ENCODE measurements around the gene TMEM40.
"Not testable (repeated sequence)": the region's sequence is repeated elsewhere in the genome, so short reads cannot be mapped to it uniquely, and the experiment has no call there.

The TMEM40 gene

DNA sequence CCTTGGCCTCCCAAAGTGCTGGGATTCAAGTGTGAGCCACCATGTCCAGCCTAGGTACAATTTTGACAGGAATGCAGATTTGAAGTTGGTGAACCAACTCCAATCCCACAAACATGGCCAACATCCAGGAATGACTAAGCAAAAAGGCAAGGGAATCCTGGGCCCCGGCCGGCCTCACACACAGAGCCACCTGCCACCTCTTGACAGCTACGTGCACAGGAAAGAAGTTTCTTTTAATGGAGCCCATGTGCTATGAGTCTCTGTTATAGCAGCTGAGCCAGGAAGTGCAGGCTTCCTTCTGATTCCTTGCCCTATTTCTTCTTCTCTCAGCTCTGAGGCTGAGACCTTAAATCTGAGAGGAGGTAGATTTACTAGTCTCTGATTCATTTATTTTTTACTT is 8.8 kb downstream of the TMEM40 start:
- no peak for DNase-seq

DNA sequence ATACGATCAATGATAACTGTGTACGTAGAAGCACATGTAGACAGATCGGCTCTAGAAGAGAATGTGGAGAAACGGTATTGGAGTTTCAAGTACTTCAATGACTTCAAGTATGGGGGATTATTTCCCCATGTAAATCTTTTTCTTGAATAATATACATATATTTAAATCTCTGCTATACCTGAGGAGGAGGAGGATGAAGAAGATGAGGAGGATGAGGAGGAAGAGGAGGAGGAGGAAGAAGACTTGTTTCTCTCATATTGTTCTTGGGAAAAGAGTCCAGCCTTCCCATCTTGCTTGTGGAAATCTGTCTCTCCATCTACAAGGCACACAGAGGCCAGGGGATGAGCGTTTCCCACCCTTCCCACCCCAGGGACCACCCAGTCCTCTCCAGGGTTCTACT is 10.6 kb downstream of the TMEM40 start:
- no peak for DNase-seq

- DNase-seq = no peak
These were observed 12.6 kb downstream of the TMEM40 start for GRCh38 chr3:12746419-12746818.

- no peak for DNase-seq
These were observed 14.7 kb downstream of the TMEM40 start for GRCh38 chr3:12744326-12744725.

GRCh38 chr3:12743583-12743982 is 15.5 kb downstream of the TMEM40 start:
- DNase-seq = no peak

DNA sequence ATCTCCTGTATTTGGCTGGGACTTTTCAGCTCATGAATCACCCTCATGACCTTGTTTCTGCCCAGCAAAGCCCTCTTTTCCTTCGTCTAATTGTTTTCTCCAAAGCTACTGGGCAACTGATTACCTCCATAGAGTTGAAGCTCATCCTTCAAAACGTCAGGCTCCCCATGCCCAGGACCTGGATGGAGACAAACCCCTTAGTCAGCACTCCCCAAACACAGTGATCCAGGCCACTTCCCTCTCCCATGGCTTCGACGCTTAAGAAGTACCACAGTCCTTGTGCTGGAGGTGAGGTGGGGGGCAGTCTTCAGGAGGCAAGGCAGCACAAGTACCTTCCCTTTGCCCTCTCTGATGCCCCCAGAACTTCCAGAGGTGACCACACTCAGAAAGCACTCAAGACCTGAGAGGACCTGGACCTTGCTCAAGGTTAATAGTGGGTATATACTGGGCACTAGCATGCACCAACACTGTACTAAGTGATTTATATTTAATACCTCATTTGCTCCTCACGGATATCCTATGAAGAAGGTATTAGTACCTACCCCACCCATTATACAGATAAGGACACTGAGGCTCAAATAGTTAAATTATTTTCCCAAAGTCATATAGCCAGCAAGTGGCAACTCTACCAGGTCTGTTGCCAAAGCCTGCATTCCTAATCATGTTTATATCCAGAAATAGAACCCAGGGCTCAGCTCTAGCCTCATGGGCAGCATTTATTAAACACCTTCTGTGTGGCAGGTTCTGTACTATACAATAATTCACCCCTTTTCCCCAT is 16.5 kb downstream of the TMEM40 start:
- no peak for DNase-seq

DNA sequence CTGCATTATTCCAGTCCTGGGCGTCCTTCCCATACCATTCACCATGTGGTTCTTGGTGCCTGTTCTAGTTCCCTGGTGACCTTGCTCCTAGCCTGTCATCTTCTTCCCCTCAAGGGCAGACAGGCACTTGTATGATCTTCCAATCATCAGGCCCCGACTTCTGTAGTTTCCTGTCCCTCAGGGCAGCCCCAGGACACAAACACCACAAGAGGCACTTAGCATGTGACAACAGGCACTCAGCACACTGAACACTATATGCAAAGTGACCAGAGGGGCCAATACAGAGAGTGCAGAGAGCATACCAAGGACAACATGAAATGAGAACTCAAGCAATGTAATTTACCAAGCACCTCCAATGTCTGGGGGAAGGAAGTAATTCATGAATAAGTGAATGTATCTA is 17.9 kb downstream of the TMEM40 start:
- DNase-seq = no peak

- DNase-seq = no peak
These were observed 21.2 kb downstream of the TMEM40 start for GRCh38 chr3:12737833-12738232.

- DNase-seq = no peak
These were observed 21.7 kb downstream of the TMEM40 start for GRCh38 chr3:12737319-12737718.

DNA sequence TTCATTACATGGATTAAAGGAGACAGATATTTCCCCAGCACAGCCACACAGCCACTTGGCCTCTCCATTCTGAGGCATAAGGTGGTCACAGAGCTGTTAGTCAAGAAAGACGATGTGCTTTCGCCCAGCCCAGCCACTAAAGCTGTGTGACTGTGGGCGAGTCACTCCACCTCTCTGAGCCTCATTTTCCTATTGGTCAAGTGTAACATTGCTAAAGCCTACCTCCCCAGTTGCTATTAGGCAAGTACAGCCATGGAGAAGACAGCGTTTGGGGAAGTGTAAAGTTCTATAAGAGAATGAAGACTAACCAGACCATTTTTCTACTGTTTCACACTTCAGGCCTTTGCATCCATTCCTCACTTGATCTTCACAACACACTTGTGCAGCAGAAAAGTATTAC is 24.1 kb downstream of the TMEM40 start:
- no peak for DNase-seq

GRCh38 chr3:12733566-12733965 is 25.5 kb downstream of the TMEM40 start:
- DNase-seq = no peak

DNA sequence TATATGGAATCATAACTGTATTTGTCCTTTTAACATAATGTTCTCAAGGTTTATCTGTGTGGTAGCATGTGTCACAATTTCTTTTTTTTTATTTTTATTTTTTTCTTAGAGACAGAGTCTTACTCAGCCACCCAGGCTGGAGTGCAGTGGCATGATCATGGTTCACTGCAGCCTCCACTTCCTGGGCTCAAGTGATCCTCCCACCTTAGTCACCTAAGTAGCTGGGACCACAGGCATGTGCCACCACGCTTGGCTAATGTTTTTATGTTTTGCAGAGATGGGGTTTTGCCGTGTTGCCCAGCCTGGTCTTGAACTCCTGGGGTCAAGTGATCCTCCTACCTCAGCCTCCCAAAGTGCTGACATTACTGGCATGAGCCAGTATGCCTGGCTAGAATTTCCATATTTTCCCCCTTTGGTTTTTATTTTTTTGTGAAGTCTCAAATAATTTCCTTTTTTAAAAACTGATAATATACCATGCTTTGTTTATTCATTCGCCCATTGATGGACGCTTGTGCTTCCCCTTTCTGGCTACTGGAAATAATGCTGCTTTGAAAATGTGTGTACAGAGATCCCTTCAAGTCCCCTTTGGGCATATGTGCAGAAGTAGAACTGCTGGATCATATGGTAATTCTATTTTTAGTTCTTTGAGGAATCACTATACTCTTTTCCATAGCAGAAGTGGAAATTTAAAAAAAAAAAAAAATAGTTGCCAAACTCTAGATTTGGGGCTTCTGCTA is 28.4 kb downstream of the TMEM40 start:
- no peak for DNase-seq

- DNase-seq = no peak
These were observed 29.9 kb downstream of the TMEM40 start for GRCh38 chr3:12729051-12729651.

DNA sequence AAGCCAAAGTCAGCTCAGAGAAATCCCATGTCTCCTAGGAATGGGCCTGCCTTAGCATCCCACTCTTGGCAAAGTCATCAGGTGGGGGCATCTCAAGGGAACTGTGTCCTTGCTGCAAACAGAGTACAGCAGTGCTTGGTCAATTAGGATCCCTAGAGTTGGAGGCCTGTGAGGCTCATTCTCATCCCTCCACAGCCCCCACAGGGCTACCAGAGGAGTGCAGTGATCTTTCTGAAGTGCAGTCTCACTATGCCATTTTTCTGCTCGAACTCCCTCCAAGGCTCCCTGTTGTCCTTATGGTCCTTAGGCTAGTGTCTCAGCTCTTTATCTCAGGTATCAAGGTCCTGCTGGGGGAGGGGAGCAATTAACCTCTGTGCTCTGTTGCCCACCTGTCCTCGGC is 31.1 kb downstream of the TMEM40 start:
- DNase-seq = no peak

DNA sequence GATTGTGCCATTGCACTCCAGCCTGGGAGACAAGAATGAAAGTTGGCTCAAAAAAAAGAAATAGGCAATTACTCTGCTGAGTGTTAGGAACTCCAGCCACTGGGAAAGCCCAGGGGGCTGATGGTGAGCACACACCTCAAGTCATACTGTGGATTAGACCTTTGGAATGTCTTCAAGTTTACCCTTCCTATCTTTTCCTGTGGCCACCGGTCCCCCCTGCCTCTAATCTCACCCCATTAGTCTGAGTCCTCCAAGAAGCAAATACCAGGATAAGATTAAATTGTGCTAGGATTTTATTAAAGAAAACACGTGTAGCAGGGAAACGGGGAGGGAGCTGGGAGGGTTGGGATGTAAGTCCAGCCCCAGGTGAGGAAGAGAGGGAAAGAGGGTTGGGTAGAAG is 31.6 kb downstream of the TMEM40 start:
- no peak for DNase-seq

- DNase-seq = no peak
These were observed 33.6 kb downstream of the TMEM40 start for GRCh38 chr3:12725436-12725835.

GRCh38 chr3:12724794-12725193 is 34.3 kb downstream of the TMEM40 start:
- no peak for DNase-seq

GRCh38 chr3:12723362-12723761 is 35.7 kb downstream of the TMEM40 start:
- DNase-seq = not testable (repeated sequence)

- DNase-seq = no peak
These were observed 36.8 kb downstream of the TMEM40 start for GRCh38 chr3:12722226-12722625.

- DNase-seq = peak; percentile 80
These were observed 38.8 kb downstream of the TMEM40 start for GRCh38 chr3:12719984-12720898.

GRCh38 chr3:12719541-12719940 is 39.5 kb downstream of the TMEM40 start:
- DNase-seq = no peak

DNA sequence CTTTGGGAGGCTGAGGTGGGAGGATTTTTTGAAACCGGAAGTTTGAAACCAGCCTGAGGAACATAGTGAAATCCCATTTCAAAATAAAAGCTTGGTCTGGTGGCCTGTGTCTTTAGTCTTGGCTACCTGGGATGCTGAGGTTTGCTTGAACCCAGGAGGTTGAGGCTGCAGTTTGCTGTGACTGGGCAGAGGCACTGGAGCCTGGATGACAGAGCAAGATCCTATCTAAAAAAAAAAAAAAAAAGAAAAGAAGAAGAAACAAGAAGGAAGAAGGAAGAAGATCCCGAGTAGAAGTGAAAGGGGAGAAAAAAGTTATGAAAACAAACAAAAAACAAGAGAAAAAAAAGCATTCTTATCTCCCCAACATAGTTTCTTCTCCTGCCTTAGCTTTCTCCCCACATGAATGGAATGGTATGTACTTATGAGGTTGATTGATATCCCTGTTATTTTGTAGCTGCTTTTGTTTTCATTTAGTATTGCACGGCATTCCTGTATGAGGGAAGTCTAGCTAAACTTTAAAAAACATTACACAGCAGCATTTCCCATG is 42.4 kb downstream of the TMEM40 start:
- no peak for DNase-seq

- DNase-seq = no peak
These were observed 44.8 kb downstream of the TMEM40 start for GRCh38 chr3:12714278-12714677.

All from retina (tissue), 1 donor.